ENCODE results near the gene CLEC4F.
"Not testable (repeated sequence)": the region's sequence is repeated elsewhere in the genome, so short reads cannot be mapped to it uniquely, and the experiment has no call there.

Gene CLEC4F

GRCh38 chr2:70807102-70807827 is 13.1 kb downstream of the CLEC4F start:
- Mint-ChIP-seq H3K27ac (no peak overlapping the region), H3K36me3 (no peaks in the 10 kb centered on the region), H3K4me1 (peaks cover 5% of the 10 kb centered on the region), H3K9me3 (no peaks in the 10 kb centered on the region), H3K4me3 (no peak overlapping the region)
- DNase-seq (ENCODE audit: low spot score in 2 of 2) (no peak), ATAC-seq (no peak)

GRCh38 chr2:70806620-70807019 is 13.8 kb downstream of the CLEC4F start:
- Mint-ChIP-seq H3K9me3 (no peaks in the 10 kb centered on the region), H3K4me3 (no peak overlapping the region), H3K4me1 (peaks cover 5% of the 10 kb centered on the region), H3K27ac (no peak overlapping the region), H3K36me3 (no peaks in the 10 kb centered on the region)
- ATAC-seq (no peak), DNase-seq (ENCODE audit: low spot score in 2 of 2) (no peak)

GRCh38 chr2:70806013-70806412 is 14.4 kb downstream of the CLEC4F start:
- ATAC-seq (no peak), DNase-seq (ENCODE audit: low spot score in 2 of 2) (no peak)
- Mint-ChIP-seq H3K4me1 (peaks cover 5% of the 10 kb centered on the region), H3K9me3 (no peaks in the 10 kb centered on the region), H3K36me3 (no peaks in the 10 kb centered on the region), H3K4me3 (no peak overlapping the region), H3K27ac (no peak overlapping the region)

GRCh38 chr2:70801607-70802263 is 18.7 kb downstream of the CLEC4F start:
- Mint-ChIP-seq H3K36me3 (no peaks in the 10 kb centered on the region), H3K4me3 (no peak overlapping the region), H3K27ac (no peak overlapping the region), H3K4me1 (no peaks in the 10 kb centered on the region), H3K9me3 (peaks cover 5% of the 10 kb centered on the region)
- ATAC-seq (no peak), DNase-seq (ENCODE audit: low spot score in 2 of 2) (no peak)

- Mint-ChIP-seq H3K9me3 (peaks cover 5% of the 10 kb centered on the region), H3K36me3 (no peaks in the 10 kb centered on the region), H3K4me1 (no peaks in the 10 kb centered on the region), H3K4me3 (no peak overlapping the region), H3K27ac (no peak overlapping the region)
- ATAC-seq: no peak
- DNase-seq (ENCODE audit: low spot score in 2 of 2): no peak
These were observed 20.7 kb downstream of the CLEC4F start for GRCh38 chr2:70799706-70800105.

GRCh38 chr2:70797996-70798395 is 22.4 kb downstream of the CLEC4F start:
- DNase-seq (ENCODE audit: low spot score in 2 of 2); H3K4me1 Mint-ChIP-seq; H3K36me3 Mint-ChIP-seq; H3K4me3 Mint-ChIP-seq; H3K9me3 Mint-ChIP-seq; ATAC-seq; H3K27ac Mint-ChIP-seq: not testable (repeated sequence)

- DNase-seq (ENCODE audit: low spot score in 2 of 2): no peak
- ATAC-seq: no peak
- Mint-ChIP-seq H3K36me3 (no peaks in the 10 kb centered on the region), H3K4me3 (no peak overlapping the region), H3K9me3 (peaks cover 5% of the 10 kb centered on the region), H3K4me1 (no peaks in the 10 kb centered on the region), H3K27ac (no peak overlapping the region)
These were observed 22.9 kb downstream of the CLEC4F start for GRCh38 chr2:70797506-70797905.

GRCh38 chr2:70796262-70796661 is 24.1 kb downstream of the CLEC4F start:
- H3K27ac Mint-ChIP-seq: no peak overlapping the region
- H3K36me3 Mint-ChIP-seq: no peaks in the 10 kb centered on the region
- no peaks in the 10 kb centered on the region for H3K4me1 Mint-ChIP-seq
- peaks cover 5% of the 10 kb centered on the region for H3K9me3 Mint-ChIP-seq
- no peak overlapping the region for H3K4me3 Mint-ChIP-seq
- ATAC-seq (no peak), DNase-seq (ENCODE audit: low spot score in 2 of 2) (no peak)

- no peak overlapping the region for H3K4me3 Mint-ChIP-seq
- H3K36me3 Mint-ChIP-seq: no peaks in the 10 kb centered on the region
- ATAC-seq (no peak), DNase-seq (ENCODE audit: low spot score in 2 of 2) (no peak)
- no peak overlapping the region for H3K27ac Mint-ChIP-seq
- H3K9me3 Mint-ChIP-seq: peaks cover 5% of the 10 kb centered on the region
- no peaks in the 10 kb centered on the region for H3K4me1 Mint-ChIP-seq
These were observed 25.0 kb downstream of the CLEC4F start for GRCh38 chr2:70795164-70795995.

- no peaks in the 10 kb centered on the region for H3K36me3 Mint-ChIP-seq
- no peaks in the 10 kb centered on the region for H3K9me3 Mint-ChIP-seq
- no peak overlapping the region for H3K4me3 Mint-ChIP-seq
- H3K27ac Mint-ChIP-seq: no peak overlapping the region
- peaks cover 8% of the 10 kb centered on the region for H3K4me1 Mint-ChIP-seq
- no peak for DNase-seq (ENCODE audit: low spot score in 2 of 2)
- ATAC-seq: no peak
These were observed 26.9 kb downstream of the CLEC4F start for GRCh38 chr2:70793450-70793849.

GRCh38 chr2:70790136-70790828 is 30.1 kb downstream of the CLEC4F start, which contains the start of gene FIGLA:
Gene FIGLA, minus strand, starts transcription at chr2:70790643. Its CDS starts 5 bp downstream, at chr2:70790638.
- H3K9me3 Mint-ChIP-seq: no peaks in the 10 kb centered on the region
- DNase-seq (ENCODE audit: low spot score in 2 of 2) (no peak), ATAC-seq (peak; percentile 35)
- H3K4me3 Mint-ChIP-seq: peak within 1 kb of the TSS; percentile 60
- H3K36me3 Mint-ChIP-seq: no peaks in the 10 kb centered on the region
- H3K4me1 Mint-ChIP-seq: peaks cover 8% of the 10 kb centered on the region
- H3K27ac Mint-ChIP-seq: no peak within 1 kb of the TSS

- Mint-ChIP-seq H3K4me1 (peaks cover 8% of the 10 kb centered on the region), H3K27ac (no peak overlapping the region), H3K9me3 (no peaks in the 10 kb centered on the region)
These were observed 30.9 kb downstream of the CLEC4F start for GRCh38 chr2:70789304-70790135.

GRCh38 chr2:70785137-70785911 is 35.1 kb downstream of the CLEC4F start:
- no peak for DNase-seq (ENCODE audit: low spot score in 2 of 2)
- Mint-ChIP-seq H3K36me3 (no peaks in the 10 kb centered on the region), H3K27ac (no peak overlapping the region), H3K4me1 (peaks cover 8% of the 10 kb centered on the region), H3K9me3 (no peaks in the 10 kb centered on the region), H3K4me3 (no peak overlapping the region)
- ATAC-seq: peak; percentile 68

More at GRCh38 chr2:70789304-70790135, 30.9 kb downstream of the CLEC4F start:
- ATAC-seq (peak; percentile 81), DNase-seq (ENCODE audit: low spot score in 2 of 2) (peak; percentile 42 to 85)
- H3K4me3 Mint-ChIP-seq: peak overlapping the region; percentile 60
- H3K36me3 Mint-ChIP-seq: no peaks in the 10 kb centered on the region

- peaks cover 2% of the 10 kb centered on the region for H3K4me1 Mint-ChIP-seq
- H3K9me3 Mint-ChIP-seq: no peaks in the 10 kb centered on the region
- no peak overlapping the region for H3K4me3 Mint-ChIP-seq
- no peak overlapping the region for H3K27ac Mint-ChIP-seq
- no peaks in the 10 kb centered on the region for H3K36me3 Mint-ChIP-seq
- no peak for DNase-seq (ENCODE audit: low spot score in 2 of 2)
- ATAC-seq: no peak
These were observed 36.1 kb downstream of the CLEC4F start for GRCh38 chr2:70784320-70784719.
